GM19025 (cell line): ENCODE results near the gene MEIS1.

Experiments
- ATAC-seq: cut with Tn5 transposase; IDR thresholded peaks from one replicate; pipeline ENCODE4 v1.9.1; 2021; ENCODE audit warnings: mild to moderate bottlenecking, low read depth, moderate library complexity; ENCODE audit not compliant: unreplicated experiment

Gene MEIS1

DNA sequence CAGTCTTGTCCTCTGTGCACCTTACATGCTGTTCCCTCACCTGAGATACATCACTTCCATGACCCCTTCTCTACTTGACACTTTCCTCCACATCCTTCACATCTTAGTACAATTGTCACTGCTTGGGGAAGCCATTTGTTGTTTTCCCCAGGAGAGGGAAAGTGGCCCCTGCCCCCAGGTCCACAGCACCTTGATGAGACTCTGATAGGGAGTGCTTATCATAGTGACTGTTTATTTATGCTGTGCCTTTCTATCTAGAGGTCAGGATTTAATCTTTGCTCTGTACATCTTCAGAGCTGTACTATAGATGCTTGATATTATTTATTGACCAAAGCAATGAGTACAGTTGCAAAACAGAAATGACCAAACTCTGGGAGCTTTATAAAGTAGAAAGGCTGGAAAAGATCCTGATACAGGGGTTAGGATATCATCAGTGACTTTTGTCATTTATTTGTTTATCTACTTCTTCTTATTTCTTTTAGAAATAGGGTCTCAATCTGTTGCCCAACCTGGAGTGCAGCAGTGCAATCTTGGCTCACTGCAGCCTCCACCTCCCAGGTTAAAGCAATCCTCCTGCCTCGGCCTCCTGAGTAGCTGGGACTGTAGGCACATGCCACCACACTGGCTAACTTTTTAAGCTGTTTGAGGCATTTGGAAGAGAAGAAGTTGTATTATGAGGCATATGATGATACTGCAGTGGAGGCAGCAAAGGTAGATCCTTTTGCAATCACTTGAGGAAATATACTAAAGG is 94.2 kb downstream of the MEIS1 start:
- ATAC-seq: no peak

DNA sequence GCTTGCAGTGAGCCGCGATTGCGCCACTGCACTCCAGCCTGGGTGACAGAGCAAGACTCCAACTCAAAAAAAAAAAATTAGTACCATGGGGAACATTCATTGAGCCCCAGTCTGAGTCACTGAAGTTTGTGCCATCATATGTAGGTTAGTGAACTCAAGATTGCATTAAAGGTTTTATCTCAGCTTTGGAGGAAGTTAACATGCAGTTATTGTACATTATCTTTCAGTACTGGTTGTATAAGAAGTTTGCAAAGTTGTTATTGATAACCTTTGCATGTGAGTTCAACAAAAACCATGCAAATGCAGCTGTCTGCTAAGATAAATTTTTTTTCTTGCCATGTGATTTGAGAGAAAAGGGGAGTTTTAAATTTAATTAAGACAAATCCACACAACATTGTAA is 95.7 kb downstream of the MEIS1 start:
- ATAC-seq: no peak

DNA sequence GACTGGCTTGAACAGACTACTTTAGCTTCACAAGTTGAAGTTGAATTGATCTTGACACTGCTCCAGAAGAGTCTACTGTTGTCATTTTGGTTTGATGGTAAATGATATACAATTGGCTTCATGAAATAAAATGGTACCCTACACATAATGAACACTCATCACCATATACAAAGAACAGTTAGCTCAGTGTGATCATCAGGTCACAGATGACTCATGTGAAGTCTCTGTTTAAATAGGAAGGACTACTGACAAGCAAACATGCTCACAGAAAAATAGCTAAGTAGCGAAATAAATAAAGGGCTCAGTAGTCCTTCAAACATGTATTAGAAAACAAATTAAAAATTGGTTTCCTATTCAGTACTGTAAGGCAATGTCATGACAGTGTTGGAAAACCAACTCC is 96.2 kb downstream of the MEIS1 start:
- ATAC-seq: no peak

GRCh38 chr2:66531567-66531966 is 96.6 kb downstream of the MEIS1 start:
- ATAC-seq: no peak

GRCh38 chr2:66532972-66533868 is 98.3 kb downstream of the MEIS1 start:
- ATAC-seq: no peak

GRCh38 chr2:66534461-66534860 is 99.5 kb downstream of the MEIS1 start:
- no peak for ATAC-seq

GRCh38 chr2:66535574-66536289 is 100.8 kb downstream of the MEIS1 start:
- no peak for ATAC-seq

GRCh38 chr2:66536290-66536673 is 101.4 kb downstream of the MEIS1 start:
- no peak for ATAC-seq

DNA sequence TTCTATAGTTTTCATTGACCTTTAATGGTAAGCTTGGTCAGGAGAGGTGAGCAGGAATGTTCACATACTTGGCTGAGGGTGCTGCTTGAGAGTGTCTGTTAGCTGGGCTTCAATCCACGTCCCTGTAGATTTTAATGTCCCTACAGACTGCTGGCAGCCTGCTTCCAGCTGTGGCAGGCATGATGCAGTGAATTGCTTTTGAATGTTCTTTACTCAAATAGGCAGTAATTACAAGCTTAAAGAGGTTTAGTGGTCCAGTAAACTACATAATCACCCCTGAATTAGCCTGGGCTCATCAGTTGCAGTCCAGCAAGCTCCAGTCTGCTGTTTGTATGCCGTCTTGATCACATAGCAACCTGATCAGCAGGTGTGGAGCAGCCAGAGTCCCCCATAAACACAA is 102.1 kb downstream of the MEIS1 start:
- no peak for ATAC-seq

DNA sequence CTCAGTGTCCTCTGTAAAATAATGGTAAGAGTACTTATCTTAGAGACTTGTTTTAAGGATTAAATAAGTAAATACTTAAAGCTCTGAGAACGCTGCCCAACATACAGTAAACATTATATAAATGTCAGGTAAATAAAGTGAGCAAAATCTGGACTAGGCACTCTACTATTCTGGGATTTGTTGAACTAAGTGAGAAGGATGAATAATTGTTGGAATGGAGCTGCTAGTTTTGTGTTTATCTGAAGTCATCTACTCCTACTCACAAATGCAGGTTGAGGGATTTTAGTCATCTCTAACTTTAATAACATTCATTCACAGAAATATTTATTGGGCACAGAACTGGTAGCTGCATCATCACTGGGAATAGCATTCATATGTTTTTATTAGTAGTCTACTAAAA is 103.4 kb downstream of the MEIS1 start:
- ATAC-seq: no peak

- ATAC-seq: no peak
These were observed 104.5 kb downstream of the MEIS1 start for GRCh38 chr2:66539452-66539851.

GRCh38 chr2:66541646-66542045 is 106.7 kb downstream of the MEIS1 start:
- ATAC-seq: no peak

DNA sequence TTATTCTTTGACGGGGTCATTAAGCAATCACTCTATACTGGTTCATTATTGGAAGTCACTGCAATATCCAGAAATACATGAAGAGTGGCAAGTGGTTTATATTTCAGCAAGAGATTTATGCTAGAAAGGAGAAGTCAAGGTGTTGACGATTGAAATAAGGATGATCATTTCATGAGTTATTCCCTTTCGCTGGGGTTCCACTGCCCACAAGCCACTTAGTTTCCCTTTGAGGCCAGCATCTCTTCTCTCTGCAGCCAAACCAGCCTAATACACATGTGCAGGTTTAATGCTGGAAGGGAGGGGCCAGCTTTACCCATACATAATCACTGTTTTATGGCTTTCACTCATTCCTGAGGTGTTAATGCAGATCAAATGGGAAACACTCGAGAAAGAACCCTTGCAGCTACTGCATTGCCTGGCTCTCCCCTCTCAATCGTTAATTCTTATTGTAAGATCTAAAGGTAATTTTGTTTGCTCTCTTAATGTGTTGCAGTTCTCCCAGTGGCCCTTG is 108.4 kb downstream of the MEIS1 start:
- ATAC-seq: no peak

DNA sequence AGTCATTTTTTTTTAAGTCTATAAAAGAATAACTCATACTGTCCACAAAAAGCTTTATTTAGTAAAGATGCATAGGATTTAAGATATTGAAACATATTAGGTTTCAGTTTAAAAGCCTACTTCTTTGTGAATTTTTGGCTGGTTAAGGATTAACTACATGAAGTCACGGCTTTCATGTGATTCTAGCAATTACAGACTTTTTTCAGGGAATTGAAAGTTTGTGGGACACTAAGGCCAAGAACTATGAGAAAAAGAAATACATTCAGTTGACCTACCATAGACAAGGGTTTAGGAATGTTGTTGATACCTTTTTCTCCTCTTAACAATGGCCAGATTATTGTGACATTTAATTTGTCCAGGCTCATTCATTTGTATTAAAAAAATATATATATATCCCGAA is 109.3 kb downstream of the MEIS1 start:
- no peak for ATAC-seq

GRCh38 chr2:66545258-66545657 is 110.3 kb downstream of the MEIS1 start:
- no peak for ATAC-seq

DNA sequence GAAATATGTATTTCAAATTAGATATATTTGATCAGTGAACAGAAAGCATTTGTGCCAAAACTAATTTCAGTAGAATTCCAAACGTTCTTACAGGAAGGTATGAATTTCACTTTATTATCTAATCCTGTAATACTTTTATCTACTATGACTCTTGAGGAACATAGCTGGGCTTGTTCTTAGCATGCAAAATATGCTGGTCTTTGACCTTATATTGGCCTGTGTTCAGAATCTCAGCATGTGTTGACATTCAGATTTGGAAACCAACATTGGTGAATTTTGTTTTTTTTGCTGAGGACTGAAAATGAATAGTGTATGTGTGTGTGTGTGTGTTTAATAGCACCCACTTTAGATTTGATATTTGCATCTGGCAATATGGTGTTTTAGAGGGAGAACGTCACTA is 112.2 kb downstream of the MEIS1 start:
- ATAC-seq: no peak

GRCh38 chr2:66547887-66548286 is 113.0 kb downstream of the MEIS1 start:
- ATAC-seq: no peak

GRCh38 chr2:66548422-66548821 is 113.5 kb downstream of the MEIS1 start:
- no peak for ATAC-seq

- ATAC-seq: no peak
These were observed 115.9 kb downstream of the MEIS1 start for GRCh38 chr2:66550826-66551225.

DNA sequence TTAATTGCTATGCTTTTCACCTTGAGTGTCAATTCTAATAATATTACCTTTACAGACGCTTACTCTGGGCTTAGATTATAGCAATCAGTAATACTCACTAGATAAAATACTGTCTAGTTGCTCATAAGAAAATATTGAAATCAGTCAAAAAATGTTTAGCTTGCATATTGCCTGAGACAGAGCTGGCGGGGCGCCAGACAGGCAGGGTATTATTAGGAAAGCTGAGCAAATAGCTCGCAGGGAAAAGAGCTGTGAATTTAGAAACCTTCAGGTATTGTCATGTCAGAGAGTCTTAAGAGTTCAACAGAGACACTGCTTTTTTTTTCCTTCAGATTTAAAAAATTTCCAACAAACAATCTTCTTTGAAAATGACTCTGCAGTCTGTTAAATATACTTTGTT is 118.4 kb downstream of the MEIS1 start:
- no peak for ATAC-seq

- ATAC-seq: no peak
These were observed 120.2 kb downstream of the MEIS1 start for GRCh38 chr2:66555091-66555490.
